ENCODE data around the gene PRPF40A. TPM values are rescaled to one million over a fixed set of nuclear protein-coding genes. Genes with fewer than 3 reads are reported as not detected.

Gene PRPF40A
- total and polyA plus RNA-seq, 2 of the 13 experiments (the other 11 are each of a cell fraction or from before 2014, with no cell fraction given) = 146 to 207 TPM

GRCh38 chr2:152718076-152718908 is 1.0 kb upstream of the PRPF40A start, which contains the start of gene ARL6IP6 (continued):
- no peak; the same call in 1 of the 2 replicates for TF ChIP-seq POGK (CRISPR knock-in tag; conservative IDR thresholded peaks at IDR 0.05)
- peak; percentile 98 for TF ChIP-seq RBFOX2 (IDR thresholded peaks at IDR 0.05; ENCODE audit: low read depth, low read length)
- peak; percentile 80; the same call in 1 of the 2 replicates for TF ChIP-seq ZNF773 (CRISPR knock-in tag; IDR thresholded peaks at IDR 0.05; ENCODE audit: borderline replicate concordance)
- TF ChIP-seq ZNF615 (CRISPR knock-in tag; IDR thresholded peaks at IDR 0.05; ENCODE audit: borderline replicate concordance) = 0 out of 2 replicates have a peak, but pooled peaks have one; percentile 37
- TF ChIP-seq MZF1 (CRISPR knock-in tag; IDR thresholded peaks at IDR 0.05; ENCODE audit: borderline replicate concordance) = 0 out of 2 replicates have a peak, but pooled peaks have one; percentile 80
- no peak for TF ChIP-seq SIX4 (CRISPR knock-in tag; IDR thresholded peaks at IDR 0.05)
- no peak for TF ChIP-seq USF2 (IDR thresholded peaks at IDR 0.05; ENCODE audit: low read depth, low read length)
- peak; percentile 67; the same call in 1 of the 2 replicates for TF ChIP-seq USF2 (CRISPR knock-in tag; IDR thresholded peaks at IDR 0.05; ENCODE audit: borderline replicate concordance)
- TF ChIP-seq HMG20A (CRISPR knock-in tag; IDR thresholded peaks at IDR 0.05; ENCODE audit: borderline replicate concordance) = no peak; the same call in 1 of the 2 replicates
- TF ChIP-seq MEIS1 (CRISPR knock-in tag; IDR thresholded peaks at IDR 0.05; ENCODE audit: borderline replicate concordance) = peak; percentile 2; the same call in 1 of the 2 replicates
- TF ChIP-seq PAWR (CRISPR knock-in tag; IDR thresholded peaks at IDR 0.05; ENCODE audit: borderline replicate concordance) = 0 out of 2 replicates have a peak, but pooled peaks have one; percentile 4
- no peak for TF ChIP-seq ZFP36L2 (CRISPR knock-in tag; IDR thresholded peaks at IDR 0.05)
- TF ChIP-seq TEF (CRISPR knock-in tag; IDR thresholded peaks at IDR 0.05) = peak; percentile 81; the same call in 1 of the 2 replicates
- TF ChIP-seq ATF5 (CRISPR knock-in tag; IDR thresholded peaks at IDR 0.05; ENCODE audit: low read depth) = no peak
- peak; percentile 83; the same call in 1 of the 2 replicates for TF ChIP-seq ZNF414 (CRISPR knock-in tag; IDR thresholded peaks at IDR 0.05)
- no peak for TF ChIP-seq ZSCAN9 (CRISPR knock-in tag; IDR thresholded peaks at IDR 0.05; ENCODE audit: borderline replicate concordance)
- TF ChIP-seq GLMP (CRISPR knock-in tag; IDR thresholded peaks at IDR 0.05; ENCODE audit: borderline replicate concordance) = no peak; the same call in 1 of the 2 replicates
- TF ChIP-seq ZNF558 (CRISPR knock-in tag; IDR thresholded peaks at IDR 0.05; ENCODE audit: borderline replicate concordance) = peak; percentile 98
- no peak for TF ChIP-seq ZNF569 (CRISPR knock-in tag; IDR thresholded peaks at IDR 0.05; ENCODE audit: borderline replicate concordance)

All from HepG2 (cell line).